ENCODE results near the gene DCHS2. TPM values are rescaled to one million over a fixed set of nuclear protein-coding genes. Genes with fewer than 3 reads are reported as not detected.

DCHS2 gene, protein sequence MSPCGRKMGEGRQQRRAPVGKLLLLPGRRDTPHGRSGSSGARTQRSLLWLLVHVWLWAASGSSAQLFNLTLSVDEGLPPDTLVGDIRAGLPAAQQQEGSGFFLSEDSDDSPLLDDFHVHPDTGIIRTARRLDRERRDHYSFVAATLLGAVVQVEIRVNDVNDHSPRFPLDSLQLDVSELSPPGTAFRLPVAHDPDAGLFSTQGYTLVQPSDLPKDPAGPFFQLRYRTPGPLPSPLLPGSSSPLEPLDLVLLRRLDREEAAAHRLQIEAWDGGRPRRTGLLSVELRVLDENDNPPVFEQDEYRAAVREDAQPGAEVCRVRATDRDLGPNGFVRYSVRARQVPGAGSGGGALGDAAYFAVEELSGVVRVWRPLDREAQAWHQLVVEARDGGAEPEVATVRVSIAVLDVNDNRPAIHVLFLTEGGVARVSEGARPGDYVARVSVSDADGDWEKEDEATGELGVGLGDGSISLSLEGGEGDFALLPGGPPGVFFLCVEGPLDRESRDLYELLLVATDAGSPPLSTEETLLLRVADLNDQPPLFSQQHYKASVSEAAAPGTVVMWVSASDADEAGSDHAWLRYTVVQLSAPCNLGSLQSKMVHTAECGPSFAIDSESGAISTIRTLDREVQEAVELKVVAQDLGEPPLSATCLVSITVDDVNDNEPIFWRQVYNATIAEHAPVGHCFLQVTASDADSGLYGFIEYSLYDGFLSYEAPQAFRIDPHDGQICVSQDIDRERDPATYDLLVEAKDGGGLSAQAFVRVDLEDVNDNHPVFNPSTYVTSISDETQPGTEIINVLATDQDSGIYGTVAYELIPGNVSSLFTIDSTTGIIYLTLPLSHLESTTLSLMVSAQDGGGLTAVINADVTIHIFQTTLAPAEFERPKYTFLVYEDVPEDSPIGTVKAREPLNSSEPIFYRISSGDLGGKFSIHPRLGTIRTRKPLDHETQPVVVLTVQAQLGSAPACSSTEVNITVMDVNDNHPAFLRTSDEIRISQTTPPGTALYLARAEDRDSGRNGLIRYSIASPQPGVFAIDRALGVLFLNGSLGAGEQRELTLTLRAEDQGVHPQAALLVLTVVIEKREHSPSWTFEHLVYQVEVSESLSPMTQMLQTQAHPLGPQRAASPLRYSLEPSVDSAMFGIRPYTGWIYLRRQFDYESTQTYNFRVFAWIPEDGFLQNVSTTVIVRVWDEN (N-terminal part only)
- 1.8 TPM for total RNA-seq

DNA sequence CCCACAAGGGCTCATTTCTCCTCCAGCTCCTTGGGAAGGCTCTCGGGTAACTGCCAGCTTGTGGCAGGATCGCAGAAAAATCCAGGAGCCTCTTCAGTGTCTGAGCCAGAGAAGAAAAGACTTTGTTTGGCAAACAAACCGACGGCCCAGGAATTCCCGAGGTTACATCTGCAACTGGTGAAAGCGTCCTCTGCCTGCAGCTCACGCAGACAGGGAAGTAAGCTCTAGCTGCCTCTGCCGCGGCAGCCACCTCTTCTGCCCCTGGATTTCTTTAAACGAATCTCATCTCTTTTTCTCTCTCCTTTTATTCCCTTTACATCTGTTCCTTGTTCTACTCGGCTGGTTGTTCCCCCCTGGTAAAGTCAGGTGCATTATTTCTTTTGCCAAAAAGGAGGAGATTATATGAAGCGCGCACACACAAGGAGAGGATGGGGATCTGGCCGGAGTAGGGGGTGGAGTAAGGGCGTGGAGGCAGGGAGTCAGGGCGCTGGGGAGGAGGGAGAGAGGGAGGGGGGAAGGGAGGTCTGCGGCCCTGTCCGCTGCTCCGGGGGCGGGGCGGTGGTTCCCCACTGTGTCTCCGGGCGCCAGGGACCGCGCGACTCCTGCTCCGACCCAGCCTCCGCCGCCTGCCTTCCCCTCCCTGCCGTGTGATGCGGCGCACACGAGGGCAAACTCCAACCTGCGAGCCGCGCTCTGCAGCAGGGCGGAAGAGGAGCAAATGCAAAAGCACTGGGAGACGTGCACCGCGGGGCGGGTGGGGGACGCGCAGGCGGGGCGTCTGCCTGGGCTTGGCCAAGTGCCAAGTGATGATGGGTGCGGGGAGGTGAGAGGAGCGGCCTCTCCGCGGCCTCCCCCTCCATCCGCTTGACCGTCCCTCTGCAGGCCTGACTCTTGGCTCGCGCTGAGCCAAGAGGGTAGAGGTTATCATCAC lies at the start of gene DCHS2:
TSS of gene DCHS2 (minus strand) at position 459 of the 931 bp plus-strand sequence. CDS start at position 15, 444 bp downstream.
- DNase-seq (ENCODE audit: low spot score): no peak

DNA sequence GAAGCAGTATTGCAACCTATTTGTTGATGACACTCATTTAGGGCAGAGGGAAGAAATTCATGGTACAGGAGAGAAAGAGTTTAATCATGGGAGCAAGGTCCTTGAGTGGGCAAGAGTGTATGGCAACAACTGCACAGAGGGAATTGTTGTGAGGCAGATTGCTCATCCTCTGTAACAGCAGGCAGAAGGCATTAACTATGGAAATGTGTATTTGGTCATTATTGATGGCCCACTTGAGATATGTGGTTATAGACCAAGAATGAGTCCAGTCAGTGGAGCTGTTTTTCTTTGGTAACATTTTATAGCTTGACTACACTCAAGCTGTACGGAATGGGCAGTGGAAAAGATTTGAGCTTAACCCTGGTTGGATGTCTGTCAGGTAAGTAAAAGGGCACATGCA lies 42.7 kb upstream of the DCHS2 start:
- no peak for DNase-seq (ENCODE audit: low spot score)

DNA sequence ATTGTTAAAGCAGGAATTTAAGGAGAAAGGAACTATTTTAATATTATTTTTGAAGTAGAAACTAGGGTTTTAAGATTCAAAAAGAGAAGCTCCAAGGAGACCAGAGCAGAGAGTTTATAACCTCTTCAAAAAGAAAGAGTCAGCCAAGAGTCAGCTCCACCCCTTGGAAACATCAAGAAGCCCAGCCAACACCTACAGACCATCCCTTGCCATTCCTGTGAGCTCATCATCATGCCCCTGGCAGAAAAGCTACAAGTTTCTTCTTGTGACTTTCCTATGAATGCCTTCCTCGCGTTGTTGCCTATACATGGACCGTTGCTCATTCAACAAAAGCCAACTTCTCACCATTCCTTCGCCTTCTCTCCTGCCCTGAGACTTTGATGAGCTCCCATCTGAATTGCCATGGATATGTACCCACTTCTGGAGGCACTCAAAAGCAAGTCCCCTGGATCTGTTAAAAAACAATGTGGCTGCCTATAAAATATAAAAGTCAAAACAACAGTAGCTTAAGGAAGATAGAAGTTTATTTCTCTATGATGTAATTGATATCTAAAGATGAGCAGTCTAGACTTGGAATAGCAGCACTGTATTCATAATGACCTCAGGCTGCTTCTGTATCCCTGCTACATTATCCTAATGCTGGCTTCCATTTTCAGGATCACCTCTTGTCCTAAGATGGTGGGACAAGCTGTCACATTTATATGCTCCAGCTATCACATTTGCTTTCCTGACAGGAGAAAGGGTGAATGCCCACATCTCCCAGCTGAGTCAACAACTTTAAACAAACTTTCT lies 38.3 kb upstream of the DCHS2 start:
- no peak for DNase-seq (ENCODE audit: low spot score)

DNA sequence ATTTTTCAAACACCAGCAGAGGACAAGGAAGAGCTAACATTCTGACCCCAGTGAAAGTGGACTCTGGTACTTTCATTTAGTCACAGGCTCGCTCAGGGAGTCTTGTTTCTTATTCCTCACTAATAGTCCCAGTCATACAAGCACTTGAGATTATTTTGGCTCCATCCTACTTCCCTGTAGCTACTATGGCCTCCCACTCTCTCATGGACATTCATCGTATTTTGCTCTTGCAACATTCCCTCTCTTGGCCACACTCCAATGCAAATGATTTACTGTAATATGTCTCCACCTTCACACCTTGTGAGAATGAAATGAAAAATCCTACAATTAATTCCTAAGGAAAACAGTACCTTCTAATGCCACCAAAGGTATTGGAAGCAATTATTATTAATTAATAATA lies 37.3 kb upstream of the DCHS2 start:
- DNase-seq (ENCODE audit: low spot score): no peak

DNA sequence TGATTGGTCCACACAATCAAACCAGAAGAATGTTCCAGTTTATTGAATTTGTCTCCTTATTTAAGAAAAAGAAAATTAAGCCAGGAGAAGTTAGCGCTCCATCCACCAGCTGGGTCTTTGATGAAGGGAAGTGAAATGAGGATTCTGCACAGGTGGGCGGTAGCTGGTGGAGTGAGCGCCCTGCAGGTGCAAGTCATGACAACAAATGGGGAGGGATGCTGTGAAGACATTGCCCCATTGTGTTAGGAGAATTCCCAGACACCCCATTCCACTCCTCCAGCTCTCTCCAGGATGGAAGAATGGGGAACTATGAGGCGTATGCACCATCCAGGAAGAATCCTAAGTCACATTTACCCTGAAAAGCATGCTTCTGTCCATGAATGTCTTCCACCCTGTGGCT lies 35.7 kb upstream of the DCHS2 start:
- DNase-seq (ENCODE audit: low spot score): no peak

DNA sequence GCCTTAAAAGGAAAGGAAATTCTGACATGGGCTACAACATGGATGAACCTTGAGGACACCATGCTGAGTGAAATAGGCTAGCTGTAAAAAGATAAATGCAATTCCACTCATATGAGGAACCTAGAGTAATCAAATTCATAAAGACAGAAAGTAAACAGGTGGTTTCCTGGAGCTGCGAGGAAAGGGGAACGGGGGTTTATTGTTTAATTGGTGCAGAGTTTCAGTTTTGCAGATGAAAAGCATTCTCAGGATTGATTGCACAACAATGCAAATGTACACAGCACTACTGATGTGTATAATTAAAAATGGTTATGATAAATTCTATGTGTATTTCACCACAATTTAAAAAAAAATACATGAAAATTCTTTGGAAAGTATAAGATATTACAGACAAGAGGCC lies 34.6 kb upstream of the DCHS2 start:
- no peak for DNase-seq (ENCODE audit: low spot score)

DNA sequence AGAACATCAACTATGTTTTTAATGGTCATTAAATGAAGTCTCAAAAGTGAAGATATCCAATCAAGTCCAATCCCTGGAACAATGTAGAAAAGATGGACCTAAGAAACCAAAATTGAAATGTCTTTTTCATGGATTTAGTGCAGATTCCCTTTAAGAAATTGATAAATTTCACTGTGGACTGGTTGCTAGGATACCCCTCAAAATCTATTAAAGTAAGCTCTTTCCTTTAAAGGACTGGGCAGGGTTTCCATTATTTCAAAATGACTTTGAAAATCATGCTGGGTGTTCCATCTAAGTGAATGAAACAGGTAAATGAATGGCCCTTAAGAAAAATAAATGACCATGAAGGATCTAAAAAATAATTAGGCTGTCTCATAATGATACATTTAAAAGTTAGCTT lies 30.0 kb upstream of the DCHS2 start:
- DNase-seq (ENCODE audit: low spot score): no peak

DNA sequence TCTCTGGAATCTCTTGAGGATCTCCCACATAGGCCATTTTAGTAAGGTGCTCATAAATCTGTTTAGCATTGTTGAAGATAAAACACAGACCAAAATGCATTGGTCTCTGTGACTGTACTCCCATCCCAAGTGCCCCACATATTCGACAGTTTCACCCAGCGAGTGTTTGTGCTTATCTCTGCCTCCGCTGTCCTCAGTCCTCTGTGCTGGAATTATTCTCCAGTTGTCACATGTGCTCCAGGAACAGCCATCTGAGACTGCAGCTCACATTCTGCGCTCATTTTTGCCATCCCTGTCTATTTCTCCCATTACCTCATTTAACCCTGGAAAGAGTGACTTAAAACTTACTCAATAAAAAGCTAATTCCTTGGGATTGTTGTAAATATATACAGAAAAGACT lies 27.6 kb upstream of the DCHS2 start:
- DNase-seq (ENCODE audit: low spot score): no peak

DNA sequence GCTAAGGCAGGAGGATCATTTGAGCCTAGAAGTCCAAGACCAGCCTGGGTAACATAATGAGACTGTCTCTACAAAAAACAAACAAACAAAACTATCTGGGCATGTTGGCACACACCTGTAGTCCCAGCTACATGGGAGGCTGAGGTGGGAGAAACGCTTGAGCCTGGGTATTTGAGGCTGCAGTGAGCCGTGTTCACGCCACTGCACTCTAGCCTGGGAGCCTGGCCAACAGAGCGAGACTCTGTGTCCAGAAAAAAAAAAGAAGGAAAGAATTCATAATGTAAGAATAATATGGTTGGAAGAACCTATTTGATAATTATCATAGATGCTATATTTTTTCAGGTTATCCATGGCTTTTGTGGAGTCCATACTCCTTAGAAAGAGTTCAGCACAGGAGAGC lies 26.0 kb upstream of the DCHS2 start:
- no peak for DNase-seq (ENCODE audit: low spot score)

DNA sequence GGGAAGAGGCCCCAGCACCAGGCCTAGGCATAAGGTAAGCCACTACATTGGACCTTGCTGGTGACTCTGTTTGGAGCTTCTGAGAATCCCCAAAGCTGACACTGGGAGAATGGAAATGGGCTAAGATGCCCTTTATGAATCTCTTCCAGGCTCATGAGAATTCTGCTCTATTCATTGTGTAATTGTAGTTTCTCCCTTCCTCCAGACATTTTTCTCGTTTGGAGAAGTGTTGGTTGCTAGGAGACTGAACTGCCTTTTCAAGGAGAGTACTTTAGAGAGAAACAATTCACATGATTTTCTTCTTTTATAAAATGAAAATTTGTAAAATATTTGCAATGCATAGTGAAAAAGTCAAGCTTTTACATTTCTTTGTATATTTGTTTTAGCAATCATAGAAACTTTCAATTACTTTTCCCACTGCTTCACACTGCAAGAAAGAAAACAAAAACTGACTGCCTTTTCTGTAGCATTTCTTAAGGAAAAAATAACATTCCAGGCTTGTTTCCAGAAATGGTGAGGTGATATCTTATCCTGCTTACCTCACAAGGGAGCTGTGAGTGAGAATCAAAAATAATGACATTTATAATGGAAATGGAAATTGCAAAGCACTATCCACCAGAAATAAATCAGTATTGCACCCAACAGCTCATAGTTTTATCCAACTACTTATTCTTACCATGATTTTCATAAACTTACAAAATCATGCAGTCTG lies 24.9 kb upstream of the DCHS2 start:
- no peak for DNase-seq (ENCODE audit: low spot score)

DNA sequence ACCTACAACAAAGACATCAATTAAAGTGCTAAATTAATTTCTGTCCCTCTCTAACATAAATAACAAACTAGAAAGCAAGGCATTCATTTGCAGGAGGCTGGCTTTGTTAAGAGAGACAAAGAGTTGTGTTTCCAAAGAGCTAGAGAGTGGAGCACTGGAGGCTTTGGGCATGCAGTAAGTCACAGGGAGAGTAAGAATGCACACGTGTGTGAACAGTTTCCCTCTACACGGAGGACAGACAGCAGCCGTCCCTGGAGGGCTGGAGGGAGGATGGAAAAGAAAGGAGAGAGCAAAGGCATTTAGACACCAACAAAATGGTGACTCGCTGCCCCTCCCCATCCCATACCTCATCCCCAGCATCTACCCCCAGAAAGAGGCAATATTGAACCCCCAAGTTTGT lies 20.4 kb upstream of the DCHS2 start:
- no peak for DNase-seq (ENCODE audit: low spot score)

DNA sequence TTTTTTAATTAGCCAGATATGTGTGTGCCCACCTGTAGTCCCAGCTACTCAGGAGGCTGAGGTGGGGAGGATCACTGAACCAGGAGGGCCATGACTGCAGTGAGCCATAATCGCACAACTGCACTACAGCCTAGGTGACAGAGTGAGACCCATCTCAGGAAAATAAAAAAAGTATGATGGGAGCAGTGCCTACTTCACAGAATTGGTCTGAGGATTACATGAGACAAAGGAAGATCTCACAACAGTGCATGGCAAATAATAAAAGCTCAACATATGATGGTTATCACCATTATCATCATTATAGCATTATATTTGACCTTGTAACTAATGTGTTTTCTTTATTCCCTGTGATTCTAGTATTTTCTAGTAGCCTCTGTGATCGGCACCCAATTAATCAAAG lies 19.9 kb upstream of the DCHS2 start:
- no peak for DNase-seq (ENCODE audit: low spot score)

DNA sequence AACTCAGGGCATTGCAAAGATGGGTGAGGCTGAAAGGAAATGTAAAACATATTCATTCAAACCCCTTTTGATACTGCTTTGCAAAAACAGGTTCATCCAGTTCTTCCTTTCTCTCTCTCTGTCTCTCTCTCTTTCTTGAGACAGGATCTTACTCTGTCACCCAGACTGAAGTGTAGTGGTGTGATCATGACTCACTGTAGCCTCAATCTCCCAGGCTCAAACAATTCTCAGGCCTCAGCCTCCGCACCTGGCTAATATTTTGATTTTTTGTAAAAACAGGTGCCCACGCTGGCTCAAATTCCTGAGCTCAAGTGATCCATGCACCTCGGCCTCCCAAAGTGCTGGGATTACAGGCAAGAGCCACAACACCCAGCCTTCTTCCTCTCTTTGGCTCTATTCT lies 15.6 kb upstream of the DCHS2 start:
- no peak for DNase-seq (ENCODE audit: low spot score)

DNA sequence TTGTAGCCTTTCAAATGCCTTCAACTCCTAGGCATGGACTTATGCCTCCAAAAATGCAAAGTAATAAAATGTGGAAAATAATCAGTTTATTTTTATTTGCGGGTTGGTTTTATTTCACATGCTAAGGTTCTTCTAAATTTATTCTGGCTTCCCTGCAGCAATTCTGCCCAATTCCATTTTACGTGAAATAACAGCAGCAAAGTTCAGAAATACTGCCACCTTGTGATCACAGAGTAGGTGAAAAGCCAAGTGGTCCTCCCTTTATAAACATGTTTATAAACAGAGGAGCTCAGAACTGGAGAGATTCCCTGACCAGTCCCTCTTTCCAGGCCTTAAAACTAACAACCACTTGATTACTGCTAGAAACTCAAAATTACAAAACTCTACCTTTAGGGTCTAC lies 14.7 kb upstream of the DCHS2 start:
- no peak for DNase-seq (ENCODE audit: low spot score)

DNA sequence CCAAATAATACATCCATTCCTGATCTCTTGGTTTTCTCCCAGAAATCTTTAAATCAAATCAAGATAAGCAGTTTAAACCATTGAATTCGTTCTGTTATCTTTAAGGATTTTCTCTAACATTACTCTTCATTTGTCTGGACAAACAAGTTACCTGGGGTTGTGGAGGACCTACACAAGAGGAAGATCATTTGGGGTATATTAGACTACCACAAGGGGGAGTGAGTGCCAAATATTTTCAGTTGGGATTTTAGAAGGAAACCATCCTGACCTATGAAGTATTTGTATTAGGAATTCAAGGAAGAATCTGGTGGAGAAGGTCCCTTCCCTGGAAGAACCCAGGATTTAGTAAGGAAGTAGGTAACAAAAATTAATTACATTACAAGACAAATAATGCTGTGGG lies 12.0 kb upstream of the DCHS2 start:
- no peak for DNase-seq (ENCODE audit: low spot score)

DNA sequence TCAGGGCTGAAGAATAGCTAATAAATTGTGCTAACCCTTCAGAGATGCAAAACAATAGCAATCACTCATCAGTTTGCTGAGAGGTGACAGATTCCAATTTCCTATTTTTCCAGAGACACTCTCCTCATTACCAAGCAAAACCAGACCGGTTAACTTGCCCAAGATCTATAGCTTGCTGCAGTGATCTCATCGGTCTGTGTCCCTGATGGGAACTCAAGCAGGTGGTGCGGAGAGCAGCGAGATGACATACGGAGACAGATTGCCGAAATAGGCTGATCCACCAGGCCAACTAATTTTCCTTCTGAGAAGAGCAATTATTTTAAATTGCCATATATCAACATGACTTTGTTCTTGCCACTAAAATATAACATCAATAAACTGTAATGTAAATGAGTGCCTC lies 10.5 kb upstream of the DCHS2 start:
- no peak for DNase-seq (ENCODE audit: low spot score)

DNA sequence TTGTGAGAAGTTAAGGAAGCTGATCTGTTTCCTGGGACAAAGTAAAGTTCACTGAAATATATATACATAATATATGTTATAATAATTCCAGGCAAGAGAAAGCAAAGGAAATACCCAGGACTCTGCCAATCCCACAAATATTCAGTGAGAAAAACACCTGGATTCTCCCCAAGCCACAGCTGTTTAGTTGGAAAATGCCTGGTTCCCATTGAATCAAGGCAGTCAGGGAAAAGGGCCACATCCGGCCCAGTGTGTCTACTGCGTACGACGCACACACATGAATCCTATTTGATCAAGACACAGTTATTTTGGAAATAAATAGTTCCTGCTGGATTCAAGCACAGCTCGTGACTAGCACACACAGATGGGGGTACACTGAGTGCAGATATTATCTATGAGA lies 6.3 kb upstream of the DCHS2 start:
- no peak for DNase-seq (ENCODE audit: low spot score)

DNA sequence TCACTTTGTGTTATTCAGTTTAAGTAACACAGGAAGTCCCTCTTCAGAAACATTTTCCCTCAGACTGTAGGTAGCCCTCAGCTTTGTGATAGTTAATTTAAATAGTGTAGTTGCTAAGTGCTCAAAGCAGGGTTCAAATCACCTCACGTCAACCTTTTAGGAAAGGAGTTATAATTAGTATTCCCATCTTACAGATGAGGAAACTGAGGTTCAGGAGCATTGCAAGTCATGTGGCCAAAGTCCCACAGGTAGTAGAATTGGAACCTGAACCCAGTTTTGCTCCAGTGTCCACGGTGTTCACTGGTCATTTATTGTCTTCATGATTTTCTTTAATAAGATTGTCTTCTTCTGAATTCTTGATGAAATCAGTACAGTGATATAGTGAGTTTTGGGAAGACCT lies 4.3 kb upstream of the DCHS2 start:
- no peak for DNase-seq (ENCODE audit: low spot score)

DNA sequence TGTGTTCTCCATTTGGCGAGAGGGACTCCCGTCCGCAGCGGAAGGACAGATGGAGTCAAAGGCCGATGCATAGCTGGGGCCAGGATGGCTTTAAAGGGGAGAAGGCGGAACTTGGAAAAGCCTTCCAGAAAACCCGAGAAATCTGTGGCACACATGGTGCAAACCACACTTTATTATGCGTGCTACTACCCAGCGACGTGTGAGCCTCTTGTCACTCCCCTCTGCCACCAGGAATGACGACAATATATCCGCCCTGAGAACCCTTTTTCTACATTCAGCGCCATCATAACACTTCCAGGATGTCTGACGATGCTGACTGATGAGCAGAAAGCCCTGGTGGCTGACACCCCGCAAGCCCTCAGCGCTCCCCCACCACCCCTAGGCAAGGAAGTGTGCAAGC lies 689 bp upstream of the DCHS2 start:
- DNase-seq (ENCODE audit: low spot score): no peak

All from ureter (tissue), 1 donor.